ENCODE results near the gene ALOX15. TPM values are rescaled to one million over a fixed set of nuclear protein-coding genes. Genes with fewer than 3 reads are reported as not detected.
"Not testable (repeated sequence)": the region's sequence is repeated elsewhere in the genome, so short reads cannot be mapped to it uniquely, and the experiment has no call there.

The ALOX15 gene
- total and polyA plus RNA-seq, 8 donors: 0.03 to 3.1 (median 1.2) TPM; not detected in 5

DNA sequence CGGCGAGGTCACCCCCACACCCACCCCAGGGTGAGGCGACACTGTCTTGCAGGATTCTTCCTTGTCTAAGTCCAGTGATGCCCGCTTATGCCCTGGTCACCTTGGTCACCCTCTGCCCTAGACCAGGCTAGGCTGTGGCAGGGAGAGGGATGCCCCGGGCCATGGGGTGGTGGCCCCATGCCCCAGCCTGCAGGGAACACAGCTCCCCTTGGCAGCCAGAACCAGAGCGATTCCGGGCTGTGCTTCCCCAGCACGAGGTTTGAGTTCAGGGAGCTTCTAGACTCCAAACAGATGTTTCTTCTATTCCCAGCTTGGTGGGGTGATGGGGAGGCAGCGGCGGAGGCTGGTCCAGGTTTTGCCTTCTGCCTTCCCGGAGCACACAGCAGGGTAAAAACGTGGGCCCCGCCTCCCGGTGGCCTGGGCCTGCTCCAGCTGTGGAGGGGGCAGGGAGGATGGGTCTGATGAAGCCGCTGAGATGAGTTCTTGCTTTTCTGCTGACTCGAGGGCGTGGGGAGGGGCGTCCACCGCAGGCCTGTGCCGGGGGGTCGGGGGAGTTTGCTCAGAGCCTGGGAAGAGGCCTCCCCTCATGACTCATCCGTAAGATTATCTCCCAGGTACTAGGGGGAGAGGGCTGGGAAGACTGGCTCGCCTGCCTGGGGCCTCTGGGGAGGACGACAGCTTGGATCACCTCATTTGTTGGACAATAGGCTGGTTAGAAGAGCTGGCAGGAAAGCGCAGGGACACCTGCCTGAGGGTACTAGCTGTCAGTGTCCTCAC is 41.8 kb downstream of the ALOX15 start:
- peak in 1 of 2 donors; percentile 84 for DNase-seq
- Histone ChIP-seq H3K36me3 (no peaks in the 10 kb centered on the region), H3K27me3 (peaks cover 0 to 18% (median 0%) of the 10 kb centered on the region in 3 donors), H3K4me1 (peaks cover 6 to 32% (median 18%) of the 10 kb centered on the region in 4 donors), H3K9me3 (no peaks in the 10 kb centered on the region), H3K27ac (peak overlapping the region in 4 of 5 donors; percentile 52 to 76 (median 61)), H3K4me3 (no peak overlapping the region)
- TF ChIP-seq POLR2A (IDR thresholded peaks at IDR 0.05) (no peak), POLR2AphosphoS5 (IDR thresholded peaks at IDR 0.05) (no peak), EP300 (IDR thresholded peaks at IDR 0.05) (no peak)
- TF ChIP-seq, protein P1, sequence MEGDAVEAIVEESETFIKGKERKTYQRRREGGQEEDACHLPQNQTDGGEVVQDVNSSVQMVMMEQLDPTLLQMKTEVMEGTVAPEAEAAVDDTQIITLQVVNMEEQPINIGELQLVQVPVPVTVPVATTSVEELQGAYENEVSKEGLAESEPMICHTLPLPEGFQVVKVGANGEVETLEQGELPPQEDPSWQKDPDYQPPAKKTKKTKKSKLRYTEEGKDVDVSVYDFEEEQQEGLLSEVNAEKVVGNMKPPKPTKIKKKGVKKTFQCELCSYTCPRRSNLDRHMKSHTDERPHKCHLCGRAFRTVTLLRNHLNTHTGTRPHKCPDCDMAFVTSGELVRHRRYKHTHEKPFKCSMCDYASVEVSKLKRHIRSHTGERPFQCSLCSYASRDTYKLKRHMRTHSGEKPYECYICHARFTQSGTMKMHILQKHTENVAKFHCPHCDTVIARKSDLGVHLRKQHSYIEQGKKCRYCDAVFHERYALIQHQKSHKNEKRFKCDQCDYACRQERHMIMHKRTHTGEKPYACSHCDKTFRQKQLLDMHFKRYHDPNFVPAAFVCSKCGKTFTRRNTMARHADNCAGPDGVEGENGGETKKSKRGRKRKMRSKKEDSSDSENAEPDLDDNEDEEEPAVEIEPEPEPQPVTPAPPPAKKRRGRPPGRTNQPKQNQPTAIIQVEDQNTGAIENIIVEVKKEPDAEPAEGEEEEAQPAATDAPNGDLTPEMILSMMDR (IDR thresholded peaks at IDR 0.05): no peak
- intact Hi-C loops (cut with DNase I; ENCODE audit: low total_unique reads): no loop called here
- 54 to 75% (median 71%) methylated on average over 15 to 25 of the region's 25 CpGs for WGBS, 5 donors

DNA sequence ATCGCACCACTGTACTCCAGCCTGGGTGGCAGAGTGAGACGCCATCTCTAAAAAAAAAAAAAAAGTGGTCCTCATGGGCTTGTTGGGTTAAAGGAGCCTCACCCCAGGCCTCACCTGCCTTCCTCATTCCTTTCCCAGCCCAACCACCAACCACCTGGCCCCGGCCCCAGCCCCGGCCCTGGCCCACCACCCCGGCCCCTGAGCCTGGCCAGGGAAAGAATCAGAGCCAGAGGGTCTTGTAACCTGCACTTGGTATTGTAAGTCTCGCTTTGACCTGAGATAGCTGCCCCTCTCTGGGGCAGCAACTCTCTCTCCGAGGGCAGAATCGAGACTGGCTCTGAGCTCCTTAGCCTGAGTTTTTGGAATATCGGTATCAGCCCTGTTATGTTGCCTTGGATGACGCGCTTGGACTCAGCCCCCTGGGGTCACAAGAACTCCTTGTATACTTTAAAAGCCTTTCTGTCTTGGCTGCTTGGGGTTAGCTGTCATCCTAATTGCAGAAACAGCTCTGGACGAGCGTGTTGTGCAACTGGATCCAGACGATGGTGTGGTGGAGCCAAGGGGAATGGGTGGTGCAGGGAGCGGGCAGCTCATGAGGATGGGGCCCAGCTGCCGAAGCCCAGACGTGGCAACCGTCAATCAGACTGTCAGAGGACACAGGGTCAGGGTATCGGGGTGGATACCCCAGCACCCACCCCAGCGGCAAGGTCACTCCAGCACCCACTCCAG is 42.5 kb downstream of the ALOX15 start:
- H3K9me3 ChIP-seq: no peaks in the 10 kb centered on the region
- peaks cover 6 to 28% (median 17%) of the 10 kb centered on the region in 4 donors for H3K4me1 ChIP-seq
- no peaks in the 10 kb centered on the region for H3K36me3 ChIP-seq
- H3K27ac ChIP-seq: peak overlapping the region in 4 of 5 donors; percentile 54 to 76 (median 62)
- H3K27me3 ChIP-seq: peaks cover 0 to 18% (median 0%) of the 10 kb centered on the region in 3 donors
- no peak overlapping the region for H3K4me3 ChIP-seq
- DNase-seq: peak in 1 of 2 donors; percentile 82
- intact Hi-C loops (cut with DNase I; ENCODE audit: low total_unique reads): no loop called here
- TF ChIP-seq EP300 (IDR thresholded peaks at IDR 0.05) (no peak), POLR2A (IDR thresholded peaks at IDR 0.05) (no peak), POLR2AphosphoS5 (IDR thresholded peaks at IDR 0.05) (peak in 2 of 3 donors; percentile 39 to 59)
- TF ChIP-seq, protein P1 (IDR thresholded peaks at IDR 0.05): no peak
- WGBS, 5 donors: 67 to 83% (median 79%) methylated on average over 16 to 20 of the region's 20 CpGs

DNA sequence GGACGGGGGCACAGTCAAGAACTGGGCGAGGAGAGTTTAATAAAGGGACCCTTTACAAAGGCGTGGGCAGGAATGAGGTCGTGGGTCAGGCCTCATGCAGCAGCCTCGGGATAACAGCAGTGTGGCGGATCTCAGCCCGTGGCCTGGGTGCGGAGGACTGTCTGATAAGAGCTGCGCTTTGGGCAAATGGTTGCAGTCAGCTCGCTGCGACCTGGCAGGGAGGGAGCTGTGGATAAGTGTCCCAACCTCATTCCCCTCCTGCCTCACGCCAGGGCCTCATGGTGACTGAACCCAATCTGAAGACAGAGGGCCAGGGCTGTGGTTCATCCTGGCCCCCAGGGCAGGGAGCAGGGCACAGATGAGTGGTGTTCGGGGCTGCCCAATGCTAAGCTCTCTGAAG is 43.5 kb downstream of the ALOX15 start:
- no peaks in the 10 kb centered on the region for H3K36me3 ChIP-seq
- intact Hi-C loops (cut with DNase I; ENCODE audit: low total_unique reads): no loop called here
- WGBS, 5 donors: 36 to 62% (median 40%) methylated on average over 12 to 13 of the region's 13 CpGs
- DNase-seq: peak in 1 of 2 donors; percentile 32
- H3K9me3 ChIP-seq: no peaks in the 10 kb centered on the region
- H3K4me1 ChIP-seq: peaks cover 6 to 28% (median 16%) of the 10 kb centered on the region in 4 donors
- TF ChIP-seq POLR2AphosphoS5 (IDR thresholded peaks at IDR 0.05): no peak
- TF ChIP-seq POLR2A (IDR thresholded peaks at IDR 0.05): no peak
- H3K4me3 ChIP-seq: no peak overlapping the region
- H3K27me3 ChIP-seq: peaks cover 0 to 18% (median 0%) of the 10 kb centered on the region in 3 donors
- H3K27ac ChIP-seq: peak overlapping the region in 2 of 5 donors; percentile 68 to 76

DNA sequence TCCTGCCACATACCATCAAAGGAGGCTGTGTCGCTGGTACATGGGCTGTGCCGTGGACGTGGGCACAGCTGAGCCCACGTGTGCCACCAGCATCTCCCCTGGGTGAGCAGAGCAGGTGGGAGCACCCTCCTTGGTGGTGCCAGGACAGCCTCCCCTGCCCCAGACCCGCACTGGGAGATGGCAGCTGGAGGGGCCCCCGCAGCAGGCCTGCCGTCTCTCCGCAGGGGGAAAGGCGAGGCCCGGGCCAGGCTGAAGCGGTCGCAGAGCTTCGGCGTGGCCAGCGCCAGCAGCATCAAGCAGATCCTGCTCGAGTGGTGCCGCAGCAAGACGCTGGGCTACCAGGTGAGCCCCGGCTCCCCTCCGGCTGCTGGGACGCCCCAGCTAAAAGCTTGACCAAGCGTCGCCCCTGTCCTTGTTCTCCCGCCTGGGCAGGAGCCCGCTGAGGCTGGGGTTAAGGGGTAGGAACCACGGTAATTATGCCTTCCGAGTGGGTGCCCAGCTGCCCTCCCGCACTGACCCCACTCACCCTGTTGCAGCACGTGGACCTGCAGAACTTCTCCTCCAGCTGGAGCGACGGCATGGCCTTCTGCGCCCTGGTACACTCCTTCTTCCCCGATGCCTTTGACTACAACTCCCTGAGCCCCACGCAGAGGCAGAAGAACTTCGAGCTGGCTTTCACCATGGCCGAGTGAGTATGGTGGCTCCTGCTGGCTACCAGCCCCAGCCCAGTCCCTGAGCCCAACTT is 44.7 kb downstream of the ALOX15 start:
- WGBS, 5 donors: 92 to 96% (median 95%) methylated on average over 29 to 36 of the region's 36 CpGs
- Histone ChIP-seq H3K36me3 (no peaks in the 10 kb centered on the region), H3K27ac (no peak overlapping the region), H3K27me3 (peaks cover 0 to 19% (median 0%) of the 10 kb centered on the region in 3 donors), H3K4me1 (peaks cover 6 to 28% (median 16%) of the 10 kb centered on the region in 4 donors), H3K9me3 (no peaks in the 10 kb centered on the region), H3K4me3 (no peak overlapping the region)
- TF ChIP-seq POLR2A (IDR thresholded peaks at IDR 0.05): no peak
- no peak for TF ChIP-seq POLR2AphosphoS5 (IDR thresholded peaks at IDR 0.05)
- no peak for TF ChIP-seq EP300 (IDR thresholded peaks at IDR 0.05)
- TF ChIP-seq, protein P1 (IDR thresholded peaks at IDR 0.05): no peak
- intact Hi-C loops (cut with DNase I; ENCODE audit: low total_unique reads): no loop called here
- DNase-seq: no peak

DNA sequence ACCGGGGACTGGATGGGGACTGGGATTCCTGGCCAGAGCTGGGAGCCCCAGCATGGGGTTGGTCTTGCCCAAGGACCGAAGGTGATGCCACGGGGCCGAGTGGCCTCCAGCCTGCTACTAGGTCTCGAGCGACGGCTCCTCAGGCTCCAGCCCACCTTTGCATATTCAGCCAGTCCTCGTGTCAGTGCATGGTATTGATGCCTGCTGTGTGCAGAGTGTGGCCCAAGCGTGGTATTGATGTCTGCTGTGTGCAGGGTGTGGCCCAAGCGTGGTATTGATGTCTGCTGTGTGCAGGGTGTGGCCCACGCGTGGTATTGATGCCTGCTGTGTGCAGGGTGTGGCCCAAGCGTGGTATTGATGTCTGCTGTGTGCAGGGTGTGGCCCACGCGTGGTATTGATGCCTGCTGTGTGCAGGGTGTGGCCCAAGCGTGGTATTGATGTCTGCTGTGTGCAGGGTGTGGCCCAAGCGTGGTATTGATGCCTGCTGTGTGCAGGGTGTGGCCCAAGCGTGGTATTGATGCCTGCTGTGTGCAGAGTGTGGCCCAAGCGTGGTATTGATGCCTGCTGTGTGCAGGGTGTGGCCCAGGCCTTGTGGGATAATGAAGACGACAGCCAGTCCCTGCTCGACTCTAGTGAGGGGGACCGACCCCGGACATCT is 45.7 kb downstream of the ALOX15 start:
- whole genome bisulfite sequencing, 5 donors: 89 to 92% (median 91%) methylated on average over 17 to 23 of the region's 23 CpGs
- H3K4me3 ChIP-seq; DNase-seq; H3K9me3 ChIP-seq; H3K27ac ChIP-seq; H3K36me3 ChIP-seq; intact Hi-C loops (cut with DNase I; ENCODE audit: low total_unique reads): not testable (repeated sequence)
- Histone ChIP-seq H3K27me3 (peaks cover 0 to 29% (median 0%) of the 10 kb centered on the region in 3 donors), H3K4me1 (peaks cover 6 to 28% (median 16%) of the 10 kb centered on the region in 4 donors)

Measured in stomach (tissue), 9 donors.